Measurements from ENCODE around the gene GNPNAT1. TPM values are rescaled to one million over a fixed set of nuclear protein-coding genes. Genes with fewer than 3 reads are reported as not detected.
A peak's percentile ranks its signal among the peaks of the same experiment; 100 is the strongest.

GNPNAT1 gene
- total RNA-seq, 1 experiment from 2014 or later, result 44.5 TPM

DNA sequence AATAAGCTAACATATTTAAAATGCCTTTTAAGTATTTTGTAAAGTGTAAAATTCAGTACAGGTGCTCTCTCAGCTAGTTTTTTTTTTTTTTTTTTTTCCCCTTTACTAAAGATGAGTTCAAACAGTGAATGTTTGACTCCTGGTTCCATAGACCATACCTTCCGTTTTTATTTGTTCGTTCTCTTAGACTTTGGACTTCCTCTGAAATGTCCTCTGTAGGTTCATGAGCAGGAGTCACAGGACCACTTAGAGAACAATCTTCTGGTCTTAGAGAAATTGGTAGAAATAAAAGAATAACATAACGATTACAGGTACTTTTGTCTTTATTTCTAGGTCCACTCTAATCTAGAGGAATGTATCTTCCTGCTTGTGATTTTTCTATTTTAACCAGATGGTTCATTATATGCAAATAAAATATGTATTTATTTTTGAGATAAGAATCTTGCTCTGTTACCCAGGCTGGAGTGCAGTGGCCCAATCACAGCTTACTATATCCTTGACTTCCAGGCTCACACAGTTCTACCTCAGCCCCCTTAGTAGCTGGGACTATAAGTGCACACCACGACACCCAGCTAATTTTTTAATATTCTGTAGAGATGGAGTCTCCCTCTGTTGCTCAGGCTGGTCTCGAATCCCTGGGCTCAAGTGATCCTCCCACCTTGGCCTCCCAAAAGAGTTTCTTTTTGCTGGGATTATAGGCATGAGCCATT is 35.6 kb downstream of the GNPNAT1 start:
- no peaks in the 10 kb centered on the region for H3F3A ChIP-seq (ENCODE audit: low read length, unreplicated experiment)
- DNase-seq (no peak), ATAC-seq (no peak)
- H3K27me3 ChIP-seq (ENCODE audit: low read length), result no peaks in the 10 kb centered on the region
- no peaks in the 10 kb centered on the region for H3K9me3 ChIP-seq (ENCODE audit: low read length)
- BruUV-seq (replicated peaks), result no TSS peak
- ChIA-PET POLR2A (ENCODE audit: unreplicated experiment) (interaction anchor here (0.6 kb wide), 1 partner anchor 143 kb away, joined by 3 read pairs; no protein-coding TSS in a partner anchor), CTCF (no interaction called here)
- no peak overlapping the region for H3K9ac ChIP-seq (ENCODE audit: low read length)
- intact Hi-C loops (cut with micrococcal nuclease), result no loop called here
- H3K27ac ChIP-seq (ENCODE audit: low read length), result no peak overlapping the region
- H3K4me2 ChIP-seq (ENCODE audit: low read length), result no peak overlapping the region
- no peaks in the 10 kb centered on the region for H3K9me2 ChIP-seq (replicated peaks; ENCODE audit: low read length)
- H2AFZ ChIP-seq (ENCODE audit: low read length), result no peak overlapping the region
- H4K20me1 ChIP-seq (ENCODE audit: low read length), result no peaks in the 10 kb centered on the region
- H3K79me2 ChIP-seq (ENCODE audit: low read length), result no peaks in the 10 kb centered on the region
- TF ChIP-seq EZH2phosphoT487 (IDR thresholded peaks at IDR 0.05; ENCODE audit: borderline replicate concordance, low read length) (no peak), EZH2 (IDR thresholded peaks at IDR 0.05; ENCODE audit: low read length, unreplicated experiment) (no peak), CTCF (conservative IDR thresholded peaks at IDR 0.05; ENCODE audit: low read depth, low read length) (no peak)
- H3K36me3 ChIP-seq (ENCODE audit: low read depth, low read length), result peaks cover 6% of the 10 kb centered on the region
- H3K4me3 ChIP-seq (ENCODE audit: low read length), result no peak overlapping the region
- H3K4me1 ChIP-seq (ENCODE audit: insufficient read depth, low read length), result no peaks in the 10 kb centered on the region

- Histone ChIP-seq H3K4me2 (ENCODE audit: low read length) (no peak overlapping the region), H3K9ac (ENCODE audit: low read length) (no peak overlapping the region), H3K27ac (ENCODE audit: low read length) (no peak overlapping the region), H2AFZ (ENCODE audit: low read length) (no peak overlapping the region), H3F3A (ENCODE audit: low read length, unreplicated experiment) (no peaks in the 10 kb centered on the region), H3K36me3 (ENCODE audit: low read depth, low read length) (peaks cover 22% of the 10 kb centered on the region), H3K4me1 (ENCODE audit: insufficient read depth, low read length) (no peaks in the 10 kb centered on the region), H3K9me3 (ENCODE audit: low read length) (no peaks in the 10 kb centered on the region), H3K27me3 (ENCODE audit: low read length) (no peaks in the 10 kb centered on the region), H4K20me1 (ENCODE audit: low read length) (no peaks in the 10 kb centered on the region), H3K4me3 (ENCODE audit: low read length) (no peak overlapping the region), H3K79me2 (ENCODE audit: low read length) (peaks cover 5% of the 10 kb centered on the region), H3K9me2 (replicated peaks; ENCODE audit: low read length) (no peaks in the 10 kb centered on the region)
- BruUV-seq (replicated peaks), result TSS peak; percentile 15
- no peak for ATAC-seq
- TF ChIP-seq EZH2 (IDR thresholded peaks at IDR 0.05; ENCODE audit: low read length, unreplicated experiment) (no peak), EZH2phosphoT487 (IDR thresholded peaks at IDR 0.05; ENCODE audit: borderline replicate concordance, low read length) (no peak), CTCF (conservative IDR thresholded peaks at IDR 0.05; ENCODE audit: low read depth, low read length) (no peak)
- no peak for DNase-seq
- intact Hi-C loops (cut with micrococcal nuclease), result no loop called here
- POLR2A ChIA-PET (ENCODE audit: unreplicated experiment), result no interaction called here
- CTCF ChIA-PET, result no interaction called here
These were observed 42.6 kb downstream of the GNPNAT1 start for GRCh38 chr14:52748647-52749292.

DNA sequence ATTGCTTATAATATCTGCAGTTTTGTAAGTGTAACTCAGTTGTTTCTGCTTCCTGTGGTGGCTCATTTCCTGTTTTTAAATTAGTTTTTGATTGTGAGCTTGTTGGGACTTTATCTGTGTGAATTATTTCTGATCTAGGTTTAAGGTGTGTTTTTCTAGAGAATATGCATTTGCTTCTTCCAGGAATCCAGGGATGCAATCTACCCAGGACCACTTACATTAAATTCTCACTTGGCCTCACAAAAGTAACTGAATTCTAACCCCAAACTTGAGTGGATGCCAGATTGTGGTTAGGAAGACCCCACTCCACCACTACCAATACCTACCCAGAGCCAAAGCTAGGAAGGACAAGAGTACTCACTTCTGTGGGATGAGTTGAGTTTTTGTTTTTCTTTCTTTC is 49.5 kb downstream of the GNPNAT1 start:
- Histone ChIP-seq H3K36me3 (ENCODE audit: low read depth, low read length) (peaks cover 10% of the 10 kb centered on the region; the same call in 1 of the 2 replicates), H2AFZ (ENCODE audit: low read length) (no peak overlapping the region), H3K9ac (ENCODE audit: low read length) (0 out of 2 replicates have a peak overlapping the region, but pooled peaks have one; percentile 3), H3K4me1 (ENCODE audit: insufficient read depth, low read length) (peaks cover 12% of the 10 kb centered on the region), H3K27ac (ENCODE audit: low read length) (peak overlapping the region; percentile 51), H3K79me2 (ENCODE audit: low read length) (peaks cover 58% of the 10 kb centered on the region), H3K27me3 (ENCODE audit: low read length) (no peaks in the 10 kb centered on the region), H3K9me2 (replicated peaks; ENCODE audit: low read length) (no peaks in the 10 kb centered on the region), H3K9me3 (ENCODE audit: low read length) (no peaks in the 10 kb centered on the region), H3F3A (ENCODE audit: low read length, unreplicated experiment) (no peaks in the 10 kb centered on the region), H4K20me1 (ENCODE audit: low read length) (no peaks in the 10 kb centered on the region), H3K4me2 (ENCODE audit: low read length) (peak overlapping the region; percentile 19), H3K4me3 (ENCODE audit: low read length) (no peak overlapping the region)
- intact Hi-C loops (cut with micrococcal nuclease), result no loop called here
- ATAC-seq (no peak), DNase-seq (no peak)
- POLR2A ChIA-PET (ENCODE audit: unreplicated experiment), result interaction anchor here (0.5 to 0.7 kb wide), 5 partner anchors 19 to 40 kb away, joined by 3 to 11 read pairs (median 7); no protein-coding TSS in a partner anchor
- CTCF ChIA-PET, result interaction anchor here (0.7 to 0.9 kb wide), 2 partner anchors 12 to 33 kb away, joined by 3 to 6 read pairs; partner anchors contain the start of gene STYX
- no TSS peak for BruUV-seq (replicated peaks)
- no peak for TF ChIP-seq EZH2phosphoT487 (IDR thresholded peaks at IDR 0.05; ENCODE audit: borderline replicate concordance, low read length)
- TF ChIP-seq CTCF (conservative IDR thresholded peaks at IDR 0.05; ENCODE audit: low read depth, low read length), result no peak
- TF ChIP-seq EZH2 (IDR thresholded peaks at IDR 0.05; ENCODE audit: low read length, unreplicated experiment), result no peak

Measured in PC-3 (cell line).